NCI-H1417 (cell line): Measurements from ENCODE around the gene GALNT1.

ENCODE experiments used
- DNase-seq, 3 experiments: peaks; one replicate each; lab custom pipeline; 2025; lab: John Stamatoyannopoulos, UW

GALNT1 gene

GRCh38 chr18:35717182-35717581, 135.6 kb downstream of the GALNT1 start:
- no peak for DNase-seq

GRCh38 chr18:35721431-35722081, 140.0 kb downstream of the GALNT1 start:
- DNase-seq = no peak

- no peak for DNase-seq
Measured at GRCh38 chr18:35728676-35729075, 147.1 kb downstream of the GALNT1 start.

- no peak for DNase-seq
Measured at GRCh38 chr18:35729991-35730668, 148.6 kb downstream of the GALNT1 start.

GRCh38 chr18:35730691-35731370, 149.3 kb downstream of the GALNT1 start:
- no peak for DNase-seq

GRCh38 chr18:35731701-35732100, 150.2 kb downstream of the GALNT1 start:
- DNase-seq = no peak

GRCh38 chr18:35732162-35732561, 150.6 kb downstream of the GALNT1 start:
- no peak for DNase-seq

GRCh38 chr18:35732636-35733035, 151.1 kb downstream of the GALNT1 start:
- DNase-seq = no peak

GRCh38 chr18:35733408-35733807, 151.9 kb downstream of the GALNT1 start:
- no peak for DNase-seq

- no peak for DNase-seq
Measured at GRCh38 chr18:35736696-35737095, 155.2 kb downstream of the GALNT1 start.

GRCh38 chr18:35739778-35740177, 158.2 kb downstream of the GALNT1 start:
- no peak for DNase-seq

GRCh38 chr18:35740656-35741055, 159.1 kb downstream of the GALNT1 start:
- DNase-seq = no peak

GRCh38 chr18:35743916-35744315, 162.4 kb downstream of the GALNT1 start:
- DNase-seq = no peak

GRCh38 chr18:35745814-35746213, 164.3 kb downstream of the GALNT1 start:
- no peak for DNase-seq

GRCh38 chr18:35746826-35747339, 165.3 kb downstream of the GALNT1 start:
- DNase-seq = no peak

GRCh38 chr18:35747894-35748472, 166.4 kb downstream of the GALNT1 start:
- no peak for DNase-seq

GRCh38 chr18:35749701-35750100, 168.2 kb downstream of the GALNT1 start:
- DNase-seq = no peak

GRCh38 chr18:35750929-35751328, 169.4 kb downstream of the GALNT1 start:
- DNase-seq = no peak

- DNase-seq = no peak
Measured at GRCh38 chr18:35753306-35753910, 171.9 kb downstream of the GALNT1 start.

- DNase-seq = no peak
Measured at GRCh38 chr18:35754464-35754863, 172.9 kb downstream of the GALNT1 start.

- peak in 1 of 3 experiments; percentile 21 for DNase-seq
Measured at GRCh38 chr18:35755369-35755768, 173.8 kb downstream of the GALNT1 start.

- peak; percentile 45 to 88 (median 62) for DNase-seq
Measured at GRCh38 chr18:35756506-35757117, 175.1 kb downstream of the GALNT1 start.
